Neural cell (in vitro differentiated cells): ENCODE measurements around the gene PCGF6. TPM values are rescaled to one million over a fixed set of nuclear protein-coding genes. Genes with fewer than 3 reads are reported as not detected.

ENCODE experiments used
- H2AFZ ChIP-seq: fragments of 200-600, 300-800 bp; sonication (generic), shearing (Covaris generic); 2 replicates; pipeline ENCODE4 v1.6.0; 2014; ENCODE audit warnings: low read depth, mild to moderate bottlenecking, antibody characterized with exemption, low read length, moderate library complexity
- H3F3A ChIP-seq: fragments of 200-600 bp; shearing (Covaris generic); 2 replicates; pipeline ENCODE4 v1.6.1; 2016; ENCODE audit warnings: mild to moderate bottlenecking, moderate library complexity, mixed read lengths, antibody characterized with exemption, low read length; ENCODE audit not compliant: insufficient read depth, poor library complexity, severe bottlenecking
- H3K27ac ChIP-seq: fragments of 200-600, 300-800 bp; sonication (generic), shearing (Covaris generic); 2 replicates; pipeline ENCODE4 v1.5.1; 2014; ENCODE audit warnings: mild to moderate bottlenecking, low read length, moderate library complexity
- H3K27me3 ChIP-seq: fragments of 300-800, 200-600 bp; sonication (generic), shearing (Covaris generic); 2 replicates; pipeline ENCODE4 v1.6.0; 2014; ENCODE audit warnings: mild to moderate bottlenecking, low read depth, low read length, moderate library complexity; ENCODE audit not compliant: insufficient read depth
- H3K36me3 ChIP-seq: fragments of 300-800, 200-600 bp; sonication (generic), shearing (Covaris generic); 2 replicates; pipeline ENCODE4 v1.5.1; 2014; ENCODE audit warnings: mild to moderate bottlenecking, antibody characterized with exemption, low read length, moderate library complexity; ENCODE audit not compliant: insufficient read depth
- H3K4me2 ChIP-seq: fragments of 300-800, 200-600 bp; sonication (generic), shearing (Covaris generic); 2 replicates; pipeline ENCODE4 v1.6.0; 2014; ENCODE audit warnings: mild to moderate bottlenecking, low read length
- H3K4me3 ChIP-seq: fragments of 300-800, 200-600 bp; sonication (generic), shearing (Covaris generic); 2 replicates; pipeline ENCODE4 v1.5.1; 2014; ENCODE audit warnings: mild to moderate bottlenecking, low read length, moderate library complexity
- H3K79me2 ChIP-seq: fragments of 200-600 bp; shearing (Covaris generic); replicated peaks from 2 replicates; pipeline ENCODE4 v1.6.0; 2014; ENCODE audit warnings: mild to moderate bottlenecking, low read length, moderate library complexity; ENCODE audit not compliant: insufficient read depth
- H3K9ac ChIP-seq: fragments of 300-800, 200-600 bp; sonication (generic), shearing (Covaris generic); 2 replicates; pipeline ENCODE4 v1.6.1; 2016; ENCODE audit warnings: mild to moderate bottlenecking, low read length, mixed read lengths
- H3K9me2 ChIP-seq: fragments of 200-600 bp; shearing (Covaris generic); 2 replicates; pipeline ENCODE4 v1.6.1; 2016; ENCODE audit warnings: mild to moderate bottlenecking, low read length, mixed read lengths; ENCODE audit not compliant: insufficient read depth
- H3K9me3 ChIP-seq: fragments of 200-600, 300-800 bp; sonication (generic), shearing (Covaris generic); 2 replicates; pipeline ENCODE4 v1.6.1; 2016; ENCODE audit warnings: mild to moderate bottlenecking, mixed run types, low read length, moderate library complexity, mixed read lengths
- H4K20me1 ChIP-seq: fragments of 200-600 bp; shearing (Covaris generic); 2 replicates; pipeline ENCODE4 v1.6.1; 2016; ENCODE audit warnings: mild to moderate bottlenecking, mixed run types; ENCODE audit not compliant: insufficient read depth
- CTCF ChIP-seq: fragments of 450-650 bp; IDR thresholded peaks from 2 replicates; pipeline ENCODE4 v1.5.1; 2014; ENCODE audit warnings: antibody characterized with exemption, mild to moderate bottlenecking, moderate library complexity; ENCODE audit not compliant: poor library complexity, severe bottlenecking
- EP300 ChIP-seq: fragments of 450-650 bp; conservative IDR thresholded peaks from 2 replicates; pipeline ENCODE4 v1.6.1; 2014; ENCODE audit warnings: antibody characterized with exemption, mild to moderate bottlenecking, moderate library complexity; ENCODE audit not compliant: poor library complexity, severe bottlenecking
- EZH2 ChIP-seq: fragments of 200-600, 300-800 bp; shearing (Covaris generic), sonication (generic); IDR thresholded peaks from 2 replicates; pipeline ENCODE4 v1.6.1; 2014; ENCODE audit warnings: antibody characterized with exemption, low read length, borderline replicate concordance, mild to moderate bottlenecking; ENCODE audit not compliant: insufficient read depth, poor library complexity, severe bottlenecking
- MXI1 ChIP-seq: fragments of 450-650 bp; conservative IDR thresholded peaks from 2 replicates; pipeline ENCODE4 v1.6.1; 2014; ENCODE audit warnings: antibody characterized with exemption, mild to moderate bottlenecking; ENCODE audit not compliant: poor library complexity, severe bottlenecking
- POLR2AphosphoS5 ChIP-seq: IDR thresholded peaks from 2 replicates; pipeline ENCODE4 v1.6.1; 2012
- RAD21 ChIP-seq: fragments of 450-650 bp; conservative IDR thresholded peaks from 2 replicates; pipeline ENCODE4 v1.6.1; 2014; ENCODE audit warnings: antibody characterized with exemption, mild to moderate bottlenecking, moderate library complexity
- REST ChIP-seq: IDR thresholded peaks from 2 replicates; pipeline ENCODE4 v1.6.1; 2012; ENCODE audit warnings: borderline replicate concordance
- SMC3 ChIP-seq: fragments of 450-650 bp; conservative IDR thresholded peaks from 2 replicates; pipeline ENCODE4 v1.6.1; 2014; ENCODE audit warnings: antibody characterized with exemption, mild to moderate bottlenecking, moderate library complexity; ENCODE audit not compliant: poor library complexity
- TAF1 ChIP-seq: IDR thresholded peaks from 2 replicates; pipeline ENCODE4 v1.6.1; 2012; ENCODE audit warnings: low read depth
- polyA plus RNA-seq: library from polyadenylated mRNA; depleted of rRNA; stranded (reverse); fragments of >200 nt; gene quantifications from 2 replicates; pipeline ENCODE4 v1.2.3, GENCODE V29; 2014

Gene PCGF6
- polyA plus RNA-seq, 1 donor from 2014 or later: 31.3 TPM

GRCh38 chr10:103291588-103291987, 59.4 kb downstream of the PCGF6 start (continued):
- TF ChIP-seq REST: no peak

GRCh38 chr10:103287992-103288391, 62.9 kb downstream of the PCGF6 start:
- Histone ChIP-seq H3K9me3 (no peaks in the 10 kb centered on the region), H2AFZ (no peak overlapping the region), H3K4me2 (no peak overlapping the region), H3F3A (no peaks in the 10 kb centered on the region), H3K36me3 (peaks cover 24% of the 10 kb centered on the region), H3K27ac (no peak overlapping the region), H3K9ac (no peak overlapping the region), H4K20me1 (peaks cover 4% of the 10 kb centered on the region), H3K4me3 (no peak overlapping the region), H3K79me2 (peaks cover 33% of the 10 kb centered on the region), H3K9me2 (no peaks in the 10 kb centered on the region), H3K27me3 (no peaks in the 10 kb centered on the region)
- no peak for TF ChIP-seq MXI1
- no peak for TF ChIP-seq SMC3
- no peak for TF ChIP-seq EP300
- no peak for TF ChIP-seq RAD21
- TF ChIP-seq CTCF: no peak
- TF ChIP-seq EZH2: no peak
- no peak for TF ChIP-seq TAF1
- no peak for TF ChIP-seq REST
- TF ChIP-seq POLR2AphosphoS5: no peak
